HG03565 (cell line): ENCODE results near the gene ADAMTS16.
"Not testable (repeated sequence)": the region's sequence is repeated elsewhere in the genome, so short reads cannot be mapped to it uniquely, and the experiment has no call there.

Experiments
- ATAC-seq: cut with Tn5 transposase; IDR thresholded peaks from one replicate; pipeline ENCODE4 v1.9.1; 2021; ENCODE audit warnings: mild to moderate bottlenecking, moderate library complexity; ENCODE audit not compliant: unreplicated experiment

ADAMTS16 gene

GRCh38 chr5:5139777-5140478 lies at the start of gene ADAMTS16:
TSS of gene ADAMTS16 (plus strand) at chr5:5140330. CDS start at chr5:5140468, 138 bp downstream.
- ATAC-seq: no peak

GRCh38 chr5:5092149-5092548 lies 48.0 kb upstream of the ADAMTS16 start:
- ATAC-seq: no peak

GRCh38 chr5:5100635-5101034 lies 39.5 kb upstream of the ADAMTS16 start:
- ATAC-seq: no peak

- no peak for ATAC-seq
Observed at GRCh38 chr5:5101676-5102075, 38.5 kb upstream of the ADAMTS16 start.

GRCh38 chr5:5103245-5103644 lies 36.9 kb upstream of the ADAMTS16 start:
- ATAC-seq: no peak

- no peak for ATAC-seq
Observed at GRCh38 chr5:5104550-5104949, 35.6 kb upstream of the ADAMTS16 start.

GRCh38 chr5:5105531-5105930 lies 34.6 kb upstream of the ADAMTS16 start:
- no peak for ATAC-seq

GRCh38 chr5:5116956-5117355 lies 23.2 kb upstream of the ADAMTS16 start:
- ATAC-seq: no peak

GRCh38 chr5:5122776-5123175 lies 17.4 kb upstream of the ADAMTS16 start:
- ATAC-seq: no peak

- ATAC-seq: no peak
Observed at GRCh38 chr5:5124231-5124630, 15.9 kb upstream of the ADAMTS16 start.

GRCh38 chr5:5126444-5126843 lies 13.7 kb upstream of the ADAMTS16 start:
- no peak for ATAC-seq

GRCh38 chr5:5128766-5129165 lies 11.4 kb upstream of the ADAMTS16 start:
- no peak for ATAC-seq

GRCh38 chr5:5132234-5132633 lies 7.9 kb upstream of the ADAMTS16 start:
- no peak for ATAC-seq

GRCh38 chr5:5132693-5133295 lies 7.3 kb upstream of the ADAMTS16 start:
- ATAC-seq: no peak

GRCh38 chr5:5134107-5134506 lies 6.0 kb upstream of the ADAMTS16 start:
- ATAC-seq: no peak

- ATAC-seq: no peak
Observed at GRCh38 chr5:5135957-5136676, 4.0 kb upstream of the ADAMTS16 start.

GRCh38 chr5:5137851-5138250 lies 2.3 kb upstream of the ADAMTS16 start:
- ATAC-seq: not testable (repeated sequence)

GRCh38 chr5:5139336-5139776 lies 774 bp upstream of the ADAMTS16 start:
- ATAC-seq: no peak

GRCh38 chr5:5140479-5141338 lies 579 bp downstream of the ADAMTS16 start:
- ATAC-seq: no peak

GRCh38 chr5:5141339-5141599 lies 1.1 kb downstream of the ADAMTS16 start:
- no peak for ATAC-seq
